GM12864 (cell line): ENCODE results near the gene SUSD6.
"Not testable (repeated sequence)": the region's sequence is repeated elsewhere in the genome, so short reads cannot be mapped to it uniquely, and the experiment has no call there.

Source experiments
- DNase-seq: peaks from one replicate; pipeline ENCODE4 v3.0.0-alpha.2; 2011; ENCODE audit warnings: low read depth
- H3K4me3 ChIP-seq: 2 replicates; pipeline ENCODE4 v1.5.1; 2011; ENCODE audit warnings: mild to moderate bottlenecking, low read depth, low read length, control low read depth
- CTCF ChIP-seq: IDR thresholded peaks from 2 replicates; pipeline ENCODE4 v1.5.1; 2011; ENCODE audit warnings: low read depth, mild to moderate bottlenecking, moderate library complexity, low read length, control low read depth, inconsistent platforms; ENCODE audit errors: missing control alignments

Gene SUSD6

GRCh38 chr14:69696204-69696527 is 84.8 kb downstream of the SUSD6 start:
- TF ChIP-seq CTCF: no peak
- H3K4me3 ChIP-seq: no peak overlapping the region
- no peak for DNase-seq

- H3K4me3 ChIP-seq: no peak overlapping the region
- no peak for DNase-seq
- no peak for TF ChIP-seq CTCF
Observed at GRCh38 chr14:69696633-69697557, 85.5 kb downstream of the SUSD6 start.

- no peak overlapping the region for H3K4me3 ChIP-seq
- no peak for TF ChIP-seq CTCF
- DNase-seq: no peak
Observed at GRCh38 chr14:69698572-69698971, 87.2 kb downstream of the SUSD6 start.

- not testable (repeated sequence) for H3K4me3 ChIP-seq, DNase-seq
Observed at GRCh38 chr14:69699243-69699642, 87.8 kb downstream of the SUSD6 start.

- H3K4me3 ChIP-seq: no peak overlapping the region
- DNase-seq: no peak
- TF ChIP-seq CTCF: no peak
Observed at GRCh38 chr14:69699748-69700303, 88.4 kb downstream of the SUSD6 start.

GRCh38 chr14:69700575-69700974 is 89.2 kb downstream of the SUSD6 start:
- H3K4me3 ChIP-seq: no peak overlapping the region
- TF ChIP-seq CTCF: no peak
- no peak for DNase-seq

GRCh38 chr14:69701291-69701690 is 89.9 kb downstream of the SUSD6 start:
- no peak for TF ChIP-seq CTCF
- no peak for DNase-seq
- H3K4me3 ChIP-seq: no peak overlapping the region
